NK-92 (cell line): ENCODE results near the gene ARCN1.

Experiments used
- DNase-seq: peaks from one replicate; lab custom pipeline; 2025; ENCODE audit not compliant: unreplicated experiment; lab: John Stamatoyannopoulos, UW

Gene ARCN1

DNA sequence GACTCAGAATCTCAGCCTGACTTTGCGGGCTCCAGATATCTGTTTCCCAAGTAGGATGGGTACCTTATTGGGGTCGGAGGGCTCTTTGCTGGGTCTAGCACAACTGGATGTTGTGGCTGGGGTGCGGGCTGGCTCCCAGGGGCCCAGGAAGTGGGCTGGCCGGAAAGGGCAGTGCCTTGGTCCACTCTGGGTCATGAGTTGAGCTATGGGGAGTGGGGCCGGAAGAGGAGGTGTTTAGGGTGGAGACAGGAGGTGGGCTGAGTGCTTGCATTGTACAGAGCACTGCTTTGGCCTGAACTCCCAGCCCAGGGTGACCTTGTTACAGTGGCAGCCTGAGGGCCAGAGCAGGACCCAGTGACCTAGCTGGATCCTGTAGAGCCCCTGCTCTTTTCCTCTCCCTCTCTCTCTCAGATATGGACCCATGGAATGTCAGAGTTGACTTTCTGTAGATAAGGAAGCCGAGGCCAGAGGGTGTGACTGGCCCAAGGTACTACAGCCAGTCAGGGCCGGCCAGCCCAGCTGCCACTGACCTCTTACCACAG, 48.4 kb downstream of the ARCN1 start:
- no peak for DNase-seq

DNA sequence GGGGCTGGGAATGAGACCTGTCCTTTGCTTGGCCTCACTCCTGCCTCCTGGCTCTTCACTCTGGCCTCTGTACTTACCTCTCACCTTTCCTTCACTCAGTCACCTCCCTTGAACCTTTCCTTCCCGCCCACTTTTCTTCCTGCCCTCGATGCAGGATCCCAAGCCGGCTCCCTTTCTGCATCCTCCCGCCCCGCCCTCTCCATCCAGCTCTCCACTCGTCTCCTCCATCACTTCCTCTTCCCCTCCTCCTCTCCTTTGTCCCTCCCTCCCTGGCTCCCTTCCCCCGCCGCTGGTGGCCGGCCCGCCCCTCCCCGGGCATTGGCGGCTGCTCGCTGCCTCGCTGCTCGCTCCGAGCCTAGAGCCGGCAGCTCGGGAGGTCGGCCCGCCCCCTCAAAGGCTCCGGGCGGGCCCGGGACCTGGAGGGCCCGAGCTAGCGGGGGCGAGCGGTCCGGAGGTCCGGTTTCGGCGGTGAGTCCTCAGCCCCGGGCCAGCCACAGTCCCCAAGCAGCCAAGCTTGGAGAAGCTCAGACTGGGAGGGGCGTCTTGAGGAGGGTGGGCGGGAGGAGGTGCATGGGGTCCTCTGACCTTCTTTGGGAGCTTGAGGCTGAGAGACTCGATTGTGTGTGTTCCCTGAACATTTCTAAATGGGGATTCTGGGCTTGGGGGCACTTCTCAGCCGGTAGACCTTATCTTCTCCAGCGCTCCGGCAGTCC, 49.0 kb downstream of the ARCN1 start:
- no peak for DNase-seq

DNA sequence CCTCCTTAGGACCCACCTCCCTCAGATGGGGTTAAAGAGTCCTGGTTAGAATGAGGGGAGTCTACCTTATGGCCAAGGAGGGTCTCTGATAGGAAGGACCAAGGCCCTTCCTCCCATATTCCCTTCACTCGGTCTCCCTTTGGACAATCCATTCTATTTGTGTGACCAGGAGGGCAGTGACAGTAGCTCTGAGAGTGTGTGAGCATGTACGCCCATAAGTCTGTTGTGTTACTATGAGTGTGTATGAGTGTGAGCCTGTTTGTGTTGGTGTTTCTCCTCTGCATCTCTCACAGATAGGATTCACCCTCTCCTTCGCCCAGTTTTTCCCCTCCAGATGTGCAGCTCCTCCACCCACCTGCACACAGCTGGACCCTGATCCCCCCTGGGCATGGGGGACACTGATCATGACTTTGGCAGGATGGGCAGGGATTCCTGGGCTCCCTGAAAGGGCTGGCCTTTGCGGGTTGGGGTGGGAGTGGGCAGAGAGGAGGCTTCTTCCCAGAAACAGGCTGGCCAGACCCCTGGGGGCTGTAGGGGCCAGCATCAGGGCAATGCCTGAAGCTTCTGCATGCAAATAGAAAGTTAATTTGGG, 49.7 kb downstream of the ARCN1 start:
- DNase-seq: no peak

DNA sequence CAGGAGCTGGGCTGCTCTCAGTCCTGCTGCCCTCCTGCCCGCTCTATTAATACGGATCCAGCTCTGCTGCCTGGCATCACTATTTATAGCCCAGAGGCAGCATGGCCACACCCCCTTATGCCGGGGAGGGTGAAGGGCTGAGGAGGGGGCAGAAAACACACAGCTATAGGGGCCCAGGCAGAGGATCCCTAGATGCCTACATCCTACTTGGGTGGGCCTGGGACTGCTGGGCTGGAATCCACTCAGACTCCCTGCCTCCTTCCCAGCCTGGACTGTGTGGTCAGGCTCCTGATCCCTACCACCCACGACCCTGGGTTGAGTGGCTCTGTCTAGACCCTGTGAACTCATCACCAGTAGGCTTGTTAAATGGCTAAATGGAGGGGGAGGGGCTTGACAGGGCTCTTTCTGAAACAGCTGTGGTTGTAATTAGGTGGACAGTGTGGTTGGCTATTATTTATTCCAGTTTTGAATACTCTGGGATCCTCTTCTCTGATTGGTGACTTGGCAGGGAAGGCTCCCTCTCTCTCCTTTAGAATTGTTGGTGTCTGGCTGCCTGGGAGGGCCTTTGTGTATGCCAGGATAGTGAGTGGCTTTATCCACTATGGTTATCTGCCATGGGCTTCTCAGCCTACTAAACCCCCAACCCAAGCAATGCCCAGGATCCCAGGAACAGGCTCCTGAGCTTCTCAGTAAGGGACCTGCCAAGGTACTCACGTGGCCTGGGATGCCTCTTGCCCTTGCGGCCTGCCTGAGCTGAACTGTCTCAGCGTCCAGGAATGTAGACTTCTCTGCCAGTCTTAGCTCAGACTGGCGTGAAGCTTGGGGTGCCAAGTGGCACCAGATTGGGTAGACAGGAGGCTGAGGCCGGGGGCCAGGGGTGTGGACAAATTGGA, 50.4 kb downstream of the ARCN1 start:
- DNase-seq: no peak

DNA sequence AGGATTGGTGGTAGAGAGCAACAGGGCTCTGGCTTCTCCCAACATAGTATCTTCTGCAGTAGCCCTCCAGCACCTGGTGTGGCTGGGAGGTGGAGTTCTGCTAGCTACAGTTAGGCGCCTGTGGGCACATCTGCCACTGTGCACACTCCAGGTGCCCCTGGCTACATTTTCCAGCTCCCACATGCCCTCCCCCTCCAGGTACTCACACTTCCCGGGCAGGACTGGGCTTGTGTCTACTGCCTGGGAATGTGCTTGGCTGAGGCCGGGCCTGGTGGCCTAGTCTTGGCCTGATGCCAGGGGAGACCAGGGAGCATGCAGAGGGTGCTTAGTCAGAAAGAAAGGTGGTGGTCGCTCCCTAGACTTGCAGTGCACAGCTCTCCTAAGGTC, 51.1 kb downstream of the ARCN1 start:
- DNase-seq: no peak

DNA sequence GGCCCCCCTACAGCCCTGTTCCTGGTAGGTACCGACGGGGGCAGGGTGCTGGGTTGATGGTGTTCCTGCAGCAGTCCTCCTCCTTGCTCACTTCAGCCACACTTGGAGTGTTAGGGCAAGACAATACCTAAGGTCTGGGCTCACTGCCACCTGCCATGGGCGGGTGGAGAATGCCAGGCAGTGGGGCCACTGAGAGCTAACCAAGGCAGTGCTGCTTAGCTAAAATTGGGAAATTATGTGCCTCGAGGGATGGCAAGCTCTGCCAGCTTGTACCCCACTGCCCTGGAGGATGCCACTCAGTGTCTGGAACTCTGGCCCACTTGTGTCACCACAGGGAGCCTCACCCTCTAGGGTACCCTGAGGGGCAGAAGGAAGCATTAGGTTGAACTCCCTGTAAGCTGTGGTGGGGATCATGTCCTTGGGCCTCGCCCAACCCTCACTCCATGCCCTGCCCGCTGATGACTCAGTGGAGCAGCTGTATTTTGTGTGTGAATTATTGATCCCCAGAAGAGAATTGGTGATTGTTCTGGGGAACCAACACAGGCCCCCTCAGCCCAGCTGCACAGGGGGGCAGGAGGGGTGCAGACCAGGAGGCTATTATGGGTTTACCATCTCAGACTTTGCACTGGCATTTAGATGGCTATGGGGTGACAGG, 53.0 kb downstream of the ARCN1 start:
- DNase-seq: no peak

DNA sequence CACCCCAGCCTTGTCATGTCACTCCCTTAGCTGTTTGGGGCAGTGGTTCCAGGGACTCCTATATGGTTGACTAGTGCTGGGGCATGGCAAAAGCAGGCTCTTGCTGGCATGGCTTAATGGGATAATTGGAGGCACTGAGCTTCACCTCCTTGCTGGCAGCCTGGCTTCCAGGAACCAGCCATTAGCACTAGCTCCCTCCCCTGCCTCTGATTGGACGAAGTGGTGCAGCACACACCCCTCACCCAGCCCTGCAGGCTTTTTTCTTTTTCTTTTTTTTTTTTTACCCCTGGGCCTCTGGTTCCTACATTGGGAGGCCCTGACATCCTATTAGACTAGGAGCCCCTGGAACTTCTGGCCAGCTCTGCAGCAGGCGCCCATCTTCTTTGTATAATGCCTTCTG, 53.8 kb downstream of the ARCN1 start:
- DNase-seq: no peak

DNA sequence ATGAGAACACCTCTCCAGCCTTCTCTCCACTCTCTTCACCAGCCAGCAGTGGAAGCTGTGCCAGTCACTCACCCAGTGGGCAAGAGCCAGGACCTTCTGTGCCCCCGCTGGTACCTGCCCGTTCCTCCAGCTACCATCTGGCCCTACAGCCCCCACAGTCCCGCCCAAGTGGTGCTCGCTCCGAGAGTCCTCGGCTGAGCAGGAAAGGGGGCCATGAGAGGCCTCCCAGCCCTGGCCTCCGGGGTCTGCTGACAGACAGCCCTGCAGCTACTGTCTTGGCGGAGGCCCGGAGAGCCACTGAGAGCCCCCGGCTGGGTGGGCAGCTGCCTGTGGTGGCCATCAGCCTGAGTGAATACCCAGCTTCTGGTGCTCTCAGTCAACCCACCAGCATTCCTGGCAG, 55.4 kb downstream of the ARCN1 start:
- no peak for DNase-seq

DNA sequence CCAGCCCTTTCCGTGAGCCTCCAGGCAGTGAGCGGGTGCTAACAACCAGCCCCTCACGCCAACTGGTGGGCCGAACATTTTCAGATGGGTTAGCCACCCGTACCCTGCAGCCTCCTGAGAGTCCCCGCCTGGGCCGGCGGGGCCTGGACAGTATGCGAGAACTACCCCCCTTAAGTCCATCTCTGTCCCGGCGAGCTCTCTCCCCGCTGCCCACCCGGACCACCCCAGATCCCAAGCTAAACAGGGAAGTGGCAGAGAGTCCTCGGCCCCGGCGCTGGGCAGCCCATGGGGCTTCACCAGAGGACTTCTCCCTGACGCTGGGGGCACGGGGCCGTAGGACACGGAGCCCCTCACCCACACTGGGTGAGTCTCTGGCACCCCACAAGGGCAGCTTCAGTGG, 55.8 kb downstream of the ARCN1 start:
- DNase-seq: no peak

DNA sequence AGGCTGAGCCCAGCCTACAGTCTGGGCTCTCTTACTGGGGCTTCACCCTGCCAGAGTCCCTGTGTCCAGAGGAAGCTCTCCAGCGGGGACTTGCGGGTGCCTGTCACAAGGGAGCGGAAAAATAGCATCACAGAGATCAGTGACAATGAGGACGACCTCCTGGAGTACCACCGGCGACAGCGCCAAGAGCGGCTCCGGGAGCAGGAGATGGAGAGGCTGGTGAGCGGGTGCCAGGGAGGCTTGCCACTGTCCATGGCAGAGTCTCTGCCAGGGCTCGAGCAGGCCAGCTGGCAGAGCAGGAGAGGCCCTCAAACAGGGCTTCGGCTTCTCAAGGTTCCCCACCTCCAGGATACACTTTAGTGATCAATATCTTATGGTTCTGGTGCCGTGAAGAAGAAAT, 56.2 kb downstream of the ARCN1 start:
- no peak for DNase-seq

DNA sequence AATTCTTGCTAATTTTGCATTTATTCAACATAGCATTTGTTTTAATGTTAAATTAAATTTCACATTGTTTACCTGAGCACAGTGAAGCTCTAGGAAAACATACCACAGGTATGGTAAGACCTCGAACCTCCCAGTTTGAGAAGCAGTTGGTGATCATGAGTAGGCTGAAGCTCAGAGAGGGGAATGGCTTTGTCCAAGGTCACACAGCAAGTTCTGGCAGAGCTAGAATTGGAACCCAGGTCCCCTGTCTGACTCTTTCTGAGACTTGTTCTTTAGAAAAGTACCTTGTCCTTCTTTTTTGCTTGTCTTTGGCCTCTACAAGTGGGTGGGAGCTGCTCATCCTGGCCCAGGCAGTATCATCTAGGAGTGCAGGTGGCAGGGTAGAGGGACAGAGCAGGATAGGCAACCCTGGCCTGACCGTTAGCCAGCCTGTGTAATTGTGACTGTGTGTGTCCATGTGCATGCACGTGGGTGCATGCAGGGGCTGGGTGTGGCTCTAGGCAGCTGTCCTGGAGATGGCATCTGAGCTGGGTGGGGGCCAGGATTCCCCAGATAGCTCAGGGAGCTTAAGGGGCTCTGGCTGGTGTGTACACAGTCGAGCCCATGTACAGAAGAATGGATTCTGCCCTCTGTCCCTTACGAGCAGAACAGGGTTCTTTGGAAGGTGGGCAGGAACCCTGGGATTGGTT, 56.8 kb downstream of the ARCN1 start:
- DNase-seq: no peak

DNA sequence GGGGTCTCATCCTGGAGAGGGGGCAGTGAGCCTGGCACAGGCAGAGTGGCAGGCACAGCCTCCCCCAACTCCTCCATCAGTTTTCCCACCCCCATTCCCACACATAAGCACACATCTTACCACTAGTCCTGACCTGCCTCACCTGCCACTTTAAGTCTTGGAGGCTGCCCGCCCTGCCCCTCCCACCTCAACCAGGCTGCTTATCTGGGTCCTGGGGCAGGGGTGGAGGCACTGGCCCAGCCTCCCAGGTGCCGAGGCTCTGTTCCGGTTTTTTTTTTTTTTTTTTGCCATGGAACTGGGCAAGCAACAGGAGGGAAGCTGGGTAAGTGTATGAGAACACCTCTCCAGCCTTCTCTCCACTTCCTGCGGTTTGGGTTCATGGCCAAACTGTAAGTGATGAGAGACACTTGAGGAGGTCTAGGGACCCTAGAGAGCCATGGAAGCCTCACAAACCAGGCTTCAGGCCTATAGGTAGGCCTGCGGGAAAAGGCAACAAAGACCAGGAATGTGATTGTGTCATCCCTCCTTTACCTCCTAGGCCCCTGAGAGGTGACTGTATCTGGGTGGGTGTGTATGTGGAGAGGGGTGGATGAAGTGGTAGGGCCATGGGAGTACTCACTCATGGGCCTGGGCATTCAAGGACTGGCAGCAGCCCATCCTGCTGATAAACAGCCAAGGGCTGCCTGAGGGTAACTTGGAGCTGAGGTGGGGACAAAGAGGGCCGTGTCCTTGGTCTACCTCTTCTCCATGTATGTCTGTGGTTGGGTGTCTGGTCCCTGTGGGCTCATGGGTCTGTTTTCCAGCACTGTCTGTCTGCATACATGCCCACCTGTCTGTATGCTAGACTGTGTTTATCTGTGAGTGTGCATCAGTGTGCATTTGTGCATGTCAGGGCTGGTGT, 57.8 kb downstream of the ARCN1 start:
- no peak for DNase-seq

DNA sequence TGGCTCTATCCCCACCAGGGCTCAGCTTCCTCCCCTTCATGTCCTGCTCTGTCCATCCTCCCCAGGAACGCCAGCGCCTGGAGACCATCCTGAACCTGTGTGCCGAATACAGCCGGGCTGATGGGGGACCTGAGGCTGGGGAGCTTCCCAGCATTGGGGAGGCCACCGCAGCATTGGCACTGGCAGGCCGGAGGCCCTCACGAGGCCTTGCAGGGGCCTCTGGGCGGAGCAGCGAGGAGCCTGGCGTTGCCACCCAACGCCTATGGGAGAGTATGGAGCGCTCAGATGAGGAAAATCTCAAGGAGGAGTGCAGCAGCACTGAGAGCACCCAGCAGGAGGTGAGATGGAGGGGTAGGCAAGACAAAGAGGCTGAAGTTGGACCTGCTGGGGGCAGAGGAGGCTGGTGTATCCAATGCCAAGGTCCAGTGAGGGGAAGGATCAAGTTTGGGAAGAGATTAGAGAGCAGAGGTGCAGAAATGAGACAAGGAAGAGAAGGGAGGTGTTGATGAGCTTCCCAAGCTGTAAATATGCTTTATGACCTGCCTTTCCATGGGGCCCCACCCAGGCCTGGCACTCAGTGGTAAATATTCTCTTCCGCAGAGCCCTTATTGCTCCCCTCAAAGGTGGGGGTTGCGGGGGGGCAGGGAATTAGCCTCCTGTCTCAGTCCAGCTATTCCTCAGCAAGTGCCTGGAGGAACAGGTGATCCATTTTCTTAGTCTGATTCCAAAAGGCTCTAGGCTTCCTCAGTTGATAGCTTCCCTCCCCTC, 59.1 kb downstream of the ARCN1 start:
- no peak for DNase-seq

DNA sequence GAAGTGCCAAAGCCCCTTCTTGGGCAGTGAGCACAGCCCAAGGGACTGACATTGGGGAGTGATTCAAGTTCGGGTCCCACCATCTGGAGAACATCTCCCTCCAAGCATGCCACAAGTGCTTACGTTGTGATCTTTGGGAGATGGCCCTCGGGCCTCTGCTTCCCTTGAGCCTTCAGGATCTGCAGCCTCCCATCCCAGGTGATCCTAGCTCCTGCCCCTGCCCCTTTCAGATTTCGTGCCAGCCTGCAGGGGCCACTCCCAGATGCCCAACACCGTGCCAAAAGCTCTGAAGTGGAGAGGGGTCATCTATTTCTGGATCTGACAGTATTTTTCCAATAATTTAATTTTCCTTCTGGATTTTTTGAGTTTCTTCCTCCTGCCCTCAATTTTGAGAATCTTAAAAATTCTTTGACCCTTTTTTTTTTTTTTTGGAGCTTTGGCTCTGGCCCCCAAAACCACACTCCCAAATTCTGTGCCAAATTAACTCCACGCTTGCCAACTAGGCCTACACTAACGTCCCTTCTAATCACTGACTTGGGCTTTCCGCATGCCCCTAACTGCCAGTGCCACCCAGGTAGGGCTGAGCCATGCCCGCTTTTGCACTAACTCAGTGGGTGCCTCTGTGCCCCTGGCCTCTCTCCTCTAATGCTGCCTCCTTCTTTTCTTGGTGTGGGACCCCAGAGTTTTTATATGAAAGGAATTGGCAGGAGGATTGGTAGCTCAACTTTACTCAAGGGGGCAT, 60.5 kb downstream of the ARCN1 start:
- DNase-seq: no peak

DNA sequence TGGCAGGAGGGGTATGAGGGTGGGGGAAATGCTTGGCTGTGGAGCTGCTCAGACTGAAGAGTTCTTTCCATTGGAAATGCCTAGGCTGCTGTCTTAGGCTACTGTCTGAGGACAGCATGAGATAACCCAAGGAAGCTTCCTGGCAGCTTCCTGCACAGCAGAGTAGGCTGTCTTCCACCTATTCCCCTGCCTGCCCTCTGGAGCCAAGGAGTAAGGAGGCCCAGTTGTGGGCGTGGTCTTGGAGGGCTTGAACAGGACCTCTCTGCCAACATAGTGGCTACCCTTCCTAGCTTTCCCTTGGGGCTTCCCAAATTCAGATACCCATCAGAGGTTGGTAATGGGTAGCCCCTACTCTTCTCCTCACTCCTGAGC, 61.1 kb downstream of the ARCN1 start:
- no peak for DNase-seq

DNA sequence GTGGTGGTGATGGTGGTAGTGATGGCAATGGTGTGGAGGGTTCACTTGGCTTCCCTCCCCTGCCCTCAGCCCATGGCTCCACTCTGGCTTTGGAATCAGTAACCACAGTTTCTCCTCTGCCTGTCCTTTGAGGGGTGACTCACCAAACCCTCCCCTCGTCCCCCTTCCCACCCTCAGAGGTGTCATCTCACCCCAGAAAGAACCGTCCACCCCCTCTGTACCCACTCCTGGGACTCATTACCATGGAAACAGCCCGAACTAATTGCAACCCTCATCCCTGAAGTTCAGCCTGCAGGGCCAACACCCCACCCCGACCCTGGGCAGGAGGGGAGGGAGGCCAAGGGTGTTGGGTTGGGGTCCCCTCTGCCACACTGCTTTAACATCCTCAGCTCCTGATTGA, 61.8 kb downstream of the ARCN1 start:
- no peak for DNase-seq

DNA sequence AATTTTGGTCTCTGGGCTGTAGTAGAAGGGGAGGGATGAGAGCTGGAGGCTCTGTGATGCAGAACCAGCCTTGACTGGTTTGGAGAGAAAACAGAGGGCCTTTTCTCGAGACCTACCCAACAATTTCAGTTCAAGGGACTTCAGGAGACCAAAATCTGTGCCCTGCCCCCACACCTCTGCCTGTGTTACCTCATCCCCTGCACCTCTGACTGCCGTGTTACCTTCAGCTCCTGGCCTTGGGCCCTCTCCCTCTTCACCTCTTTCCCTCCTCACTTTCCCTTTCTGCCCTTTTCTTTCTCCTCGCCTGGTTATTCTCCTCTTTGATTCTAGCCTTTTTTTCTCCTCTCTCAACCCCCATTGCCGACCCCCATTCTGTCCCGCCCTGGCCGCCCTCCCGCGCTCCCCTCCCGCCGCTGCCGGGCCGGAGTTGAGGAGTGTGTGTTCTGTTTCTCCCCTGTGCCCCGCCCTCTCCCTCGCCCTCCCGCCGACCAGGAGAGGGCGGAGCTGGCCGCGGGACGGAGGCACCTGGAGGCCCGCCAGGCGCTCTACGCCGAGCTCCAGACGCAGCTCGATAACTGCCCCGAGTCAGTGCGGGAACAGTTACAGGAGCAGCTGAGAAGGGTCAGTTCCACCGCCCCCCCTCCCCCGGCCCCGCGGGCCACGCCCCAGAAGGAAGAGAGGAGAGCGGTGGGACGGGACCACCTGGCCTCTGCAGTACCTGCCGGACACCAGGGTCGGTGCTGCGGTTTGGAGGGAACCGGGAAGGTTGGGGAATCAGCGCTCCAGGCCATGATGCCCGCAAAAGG, 62.4 kb downstream of the ARCN1 start:
- DNase-seq: no peak

DNA sequence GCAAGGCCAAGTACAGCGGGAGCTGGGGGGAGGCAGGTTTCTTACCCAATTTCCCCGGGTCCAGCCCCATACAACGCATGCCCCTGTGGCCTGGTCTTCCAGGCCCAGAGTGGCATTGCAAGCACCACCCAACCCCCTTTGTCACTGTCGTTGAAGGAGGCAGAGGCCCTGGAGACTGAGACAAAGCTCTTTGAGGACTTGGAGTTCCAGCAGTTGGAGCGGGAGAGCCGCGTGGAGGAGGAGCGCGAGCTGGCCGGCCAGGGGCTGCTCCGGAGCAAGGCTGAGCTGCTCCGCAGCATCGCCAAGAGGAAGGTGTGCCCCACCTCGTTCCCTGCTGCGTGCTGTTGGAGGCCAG, 63.0 kb downstream of the ARCN1 start:
- no peak for DNase-seq
